Ishikawa (cell line): Measurements from ENCODE around the gene MATN4.

ENCODE experiments used
- CEBPB ChIP-seq: IDR thresholded peaks from 2 replicates; pipeline ENCODE4 v1.6.1; 2012
- CREB1 ChIP-seq: IDR thresholded peaks from 2 replicates; pipeline ENCODE4 v1.6.1; 2012; ENCODE audit warnings: low read depth
- EGR1 ChIP-seq: IDR thresholded peaks from 2 replicates; pipeline ENCODE4 v1.6.1; 2012
- EP300 ChIP-seq: IDR thresholded peaks from 2 replicates; pipeline ENCODE4 v1.6.1; 2012; ENCODE audit warnings: borderline replicate concordance
- FOXM1 ChIP-seq: IDR thresholded peaks from 2 replicates; pipeline ENCODE4 v1.6.1; 2012; ENCODE audit warnings: low read depth, borderline replicate concordance
- NFIC ChIP-seq: IDR thresholded peaks from 2 replicates; pipeline ENCODE4 v1.6.1; 2012
- RAD21 ChIP-seq: IDR thresholded peaks from 2 replicates; pipeline ENCODE4 v1.6.1; 2012; ENCODE audit warnings: low read depth
- TAF1 ChIP-seq: IDR thresholded peaks from 2 replicates; pipeline ENCODE4 v1.6.1; 2012; ENCODE audit warnings: low read depth, mild to moderate bottlenecking
- TCF12 ChIP-seq: IDR thresholded peaks from 2 replicates; pipeline ENCODE4 v1.6.1; 2012; ENCODE audit warnings: low read depth
- TEAD4 ChIP-seq: IDR thresholded peaks from 2 replicates; pipeline ENCODE4 v1.6.1; 2012
- YY1 ChIP-seq: IDR thresholded peaks from 2 replicates; pipeline ENCODE4 v1.6.1; 2012; ENCODE audit warnings: low read depth
- ZBTB7A ChIP-seq: IDR thresholded peaks from 2 replicates; pipeline ENCODE4 v1.6.1; 2012; ENCODE audit warnings: low read depth
- TF ChIP-seq, protein P1 (sequence below): IDR thresholded peaks from 2 replicates; pipeline ENCODE4 v1.6.1; 2012; ENCODE audit warnings: low read depth, mild to moderate bottlenecking
- TF ChIP-seq, protein P2 (sequence below): IDR thresholded peaks from 2 replicates; pipeline ENCODE4 v1.6.1; 2012
- TF ChIP-seq, protein P3 (sequence below): IDR thresholded peaks from 2 replicates; pipeline ENCODE4 v1.6.1; 2012

The MATN4 gene, protein sequence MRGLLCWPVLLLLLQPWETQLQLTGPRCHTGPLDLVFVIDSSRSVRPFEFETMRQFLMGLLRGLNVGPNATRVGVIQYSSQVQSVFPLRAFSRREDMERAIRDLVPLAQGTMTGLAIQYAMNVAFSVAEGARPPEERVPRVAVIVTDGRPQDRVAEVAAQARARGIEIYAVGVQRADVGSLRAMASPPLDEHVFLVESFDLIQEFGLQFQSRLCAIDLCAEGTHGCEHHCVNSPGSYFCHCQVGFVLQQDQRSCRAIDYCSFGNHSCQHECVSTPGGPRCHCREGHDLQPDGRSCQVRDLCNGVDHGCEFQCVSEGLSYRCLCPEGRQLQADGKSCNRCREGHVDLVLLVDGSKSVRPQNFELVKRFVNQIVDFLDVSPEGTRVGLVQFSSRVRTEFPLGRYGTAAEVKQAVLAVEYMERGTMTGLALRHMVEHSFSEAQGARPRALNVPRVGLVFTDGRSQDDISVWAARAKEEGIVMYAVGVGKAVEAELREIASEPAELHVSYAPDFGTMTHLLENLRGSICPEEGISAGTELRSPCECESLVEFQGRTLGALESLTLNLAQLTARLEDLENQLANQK

GRCh38 chr20:45308117-45308778 is at the start of gene MATN4:
Gene MATN4 (minus strand): TSS chr20:45308299. CDS start chr20:45305582, 2,717 bp downstream.
- TF ChIP-seq, protein P1, sequence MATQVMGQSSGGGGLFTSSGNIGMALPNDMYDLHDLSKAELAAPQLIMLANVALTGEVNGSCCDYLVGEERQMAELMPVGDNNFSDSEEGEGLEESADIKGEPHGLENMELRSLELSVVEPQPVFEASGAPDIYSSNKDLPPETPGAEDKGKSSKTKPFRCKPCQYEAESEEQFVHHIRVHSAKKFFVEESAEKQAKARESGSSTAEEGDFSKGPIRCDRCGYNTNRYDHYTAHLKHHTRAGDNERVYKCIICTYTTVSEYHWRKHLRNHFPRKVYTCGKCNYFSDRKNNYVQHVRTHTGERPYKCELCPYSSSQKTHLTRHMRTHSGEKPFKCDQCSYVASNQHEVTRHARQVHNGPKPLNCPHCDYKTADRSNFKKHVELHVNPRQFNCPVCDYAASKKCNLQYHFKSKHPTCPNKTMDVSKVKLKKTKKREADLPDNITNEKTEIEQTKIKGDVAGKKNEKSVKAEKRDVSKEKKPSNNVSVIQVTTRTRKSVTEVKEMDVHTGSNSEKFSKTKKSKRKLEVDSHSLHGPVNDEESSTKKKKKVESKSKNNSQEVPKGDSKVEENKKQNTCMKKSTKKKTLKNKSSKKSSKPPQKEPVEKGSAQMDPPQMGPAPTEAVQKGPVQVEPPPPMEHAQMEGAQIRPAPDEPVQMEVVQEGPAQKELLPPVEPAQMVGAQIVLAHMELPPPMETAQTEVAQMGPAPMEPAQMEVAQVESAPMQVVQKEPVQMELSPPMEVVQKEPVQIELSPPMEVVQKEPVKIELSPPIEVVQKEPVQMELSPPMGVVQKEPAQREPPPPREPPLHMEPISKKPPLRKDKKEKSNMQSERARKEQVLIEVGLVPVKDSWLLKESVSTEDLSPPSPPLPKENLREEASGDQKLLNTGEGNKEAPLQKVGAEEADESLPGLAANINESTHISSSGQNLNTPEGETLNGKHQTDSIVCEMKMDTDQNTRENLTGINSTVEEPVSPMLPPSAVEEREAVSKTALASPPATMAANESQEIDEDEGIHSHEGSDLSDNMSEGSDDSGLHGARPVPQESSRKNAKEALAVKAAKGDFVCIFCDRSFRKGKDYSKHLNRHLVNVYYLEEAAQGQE: no peak
- no peak for TF ChIP-seq EGR1

DNA sequence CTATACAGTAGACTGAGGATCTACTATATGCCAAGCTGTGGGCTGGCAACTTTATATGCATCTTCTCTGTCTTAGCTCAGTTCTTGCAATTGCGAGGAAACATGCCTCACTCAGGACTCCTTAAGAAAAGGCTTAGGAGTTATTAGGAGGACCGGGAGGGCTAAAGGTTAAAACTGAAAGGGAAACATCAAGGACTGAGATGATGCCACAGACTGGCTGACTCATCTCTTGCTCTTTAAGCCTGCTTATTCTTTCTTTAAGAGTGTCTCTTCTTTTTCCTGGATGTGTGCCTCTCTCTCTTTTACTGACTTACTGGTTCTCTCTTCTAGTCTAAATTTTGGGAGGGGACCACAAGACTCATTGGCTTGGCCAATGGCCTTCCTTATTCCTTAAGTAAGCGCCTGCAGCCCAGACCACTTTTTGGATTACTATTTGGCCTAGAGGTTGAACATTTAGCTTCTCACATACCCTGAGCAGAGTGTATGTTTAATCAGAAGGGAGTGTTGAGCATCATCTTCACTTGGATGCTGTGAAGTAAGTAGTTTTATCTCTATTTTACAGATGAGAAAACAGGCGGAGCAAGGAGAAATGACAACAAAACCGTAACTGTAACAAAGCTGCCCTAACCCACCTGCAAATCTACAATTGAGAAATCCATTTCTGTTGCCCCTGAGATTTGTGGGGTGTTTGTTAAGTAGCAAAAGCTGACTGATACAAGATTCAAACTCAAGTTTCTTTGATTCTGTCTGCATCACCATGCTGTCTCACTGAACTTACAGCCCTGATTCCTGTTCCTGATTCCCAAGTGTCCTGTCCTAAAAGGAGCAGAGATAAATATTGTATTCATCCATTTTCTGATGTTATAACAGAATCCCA is 47.3 kb upstream of the MATN4 start:
- TF ChIP-seq, protein P2, sequence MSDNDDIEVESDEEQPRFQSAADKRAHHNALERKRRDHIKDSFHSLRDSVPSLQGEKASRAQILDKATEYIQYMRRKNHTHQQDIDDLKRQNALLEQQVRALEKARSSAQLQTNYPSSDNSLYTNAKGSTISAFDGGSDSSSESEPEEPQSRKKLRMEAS: no peak
- no peak for TF ChIP-seq EP300
- TF ChIP-seq TCF12: no peak
- TF ChIP-seq, protein P1: no peak
- TF ChIP-seq CEBPB: no peak
- no peak for TF ChIP-seq EGR1
- TF ChIP-seq RAD21: no peak
- TF ChIP-seq YY1: no peak
- TF ChIP-seq NFIC: no peak
- no peak for TF ChIP-seq FOXM1
- no peak for TF ChIP-seq TEAD4
- TF ChIP-seq ZBTB7A: no peak
- TF ChIP-seq, protein P3, sequence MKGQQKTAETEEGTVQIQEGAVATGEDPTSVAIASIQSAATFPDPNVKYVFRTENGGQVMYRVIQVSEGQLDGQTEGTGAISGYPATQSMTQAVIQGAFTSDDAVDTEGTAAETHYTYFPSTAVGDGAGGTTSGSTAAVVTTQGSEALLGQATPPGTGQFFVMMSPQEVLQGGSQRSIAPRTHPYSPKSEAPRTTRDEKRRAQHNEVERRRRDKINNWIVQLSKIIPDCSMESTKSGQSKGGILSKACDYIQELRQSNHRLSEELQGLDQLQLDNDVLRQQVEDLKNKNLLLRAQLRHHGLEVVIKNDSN: no peak
- no peak for TF ChIP-seq CREB1
- TF ChIP-seq TAF1: no peak

- TF ChIP-seq TCF12 (no peak), CEBPB (no peak), CREB1 (no peak), TEAD4 (no peak), FOXM1 (no peak)
Measured at GRCh38 chr20:45354423-45355208, 46.5 kb upstream of the MATN4 start.

DNA sequence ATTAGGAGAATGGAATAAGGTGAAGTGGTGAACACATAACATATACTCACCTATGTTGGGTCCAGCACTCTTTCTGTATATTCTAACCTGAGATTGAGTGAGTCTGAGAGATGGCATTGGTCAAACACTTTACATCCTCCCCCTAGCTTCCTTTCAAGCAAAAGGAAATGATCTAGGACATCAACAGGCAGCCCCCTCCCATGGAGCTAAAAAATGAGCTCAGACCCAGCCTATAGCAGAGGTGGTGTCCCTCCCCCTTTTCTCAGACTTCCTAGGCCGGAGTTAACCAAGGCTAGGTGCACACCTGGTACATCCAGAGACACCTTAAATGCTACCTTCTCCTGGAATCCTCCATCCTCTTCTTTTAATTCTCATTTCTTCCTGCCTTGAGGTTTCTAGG is 45.6 kb upstream of the MATN4 start:
- no peak for TF ChIP-seq NFIC
- no peak for TF ChIP-seq ZBTB7A
- TF ChIP-seq, protein P1: no peak
- no peak for TF ChIP-seq TAF1
- TF ChIP-seq TCF12: no peak
- TF ChIP-seq EP300: no peak
- TF ChIP-seq, protein P2: no peak
- TF ChIP-seq CEBPB: no peak
- TF ChIP-seq EGR1: no peak
- TF ChIP-seq, protein P3: no peak
- TF ChIP-seq FOXM1: no peak
- TF ChIP-seq TEAD4: no peak
- no peak for TF ChIP-seq YY1
- no peak for TF ChIP-seq CREB1
- no peak for TF ChIP-seq RAD21
